A673 (cell line): Measurements from ENCODE around the gene LRSAM1. TPM values are rescaled to one million over a fixed set of nuclear protein-coding genes. Genes with fewer than 3 reads are reported as not detected.

Source experiments
- BruUV-seq: library from RNA; stranded (reverse); fragments of 400-500 nt; replicated peaks from 2 replicates; lab custom pipeline; 2021; lab: Mats Ljungman, UMichigan
- CTCF ChIA-PET: fragments of 300-600 bp; sonication (Branson Sonifier 250); formaldehyde crosslinking; loops from one replicate; lab custom pipeline; 2022; ENCODE audit warnings: antibody characterized with exemption; lab: Charles Lee
- POLR2A ChIA-PET: fragments of 300-600 bp; sonication (Branson Sonifier 250); formaldehyde crosslinking; loops from one replicate; lab custom pipeline; 2022; ENCODE audit warnings: antibody characterized with exemption; ENCODE audit not compliant: low non-redundant PET; lab: Charles Lee
- DNase-seq: peaks from one replicate; pipeline ENCODE4 v3.0.0-alpha.2; 2015; ENCODE audit warnings: low spot score
- H3K27ac ChIP-seq: fragments of 200-600 bp; sonication (generic); 2 replicates; pipeline ENCODE4 v1.5.1; 2016; ENCODE audit warnings: mixed run types, low read depth, mild to moderate bottlenecking, mixed read lengths, antibody characterized with exemption, low read length; ENCODE audit not compliant: poor library complexity, severe bottlenecking
- H3K27me3 ChIP-seq: fragments of 200-600 bp; sonication (generic); replicated peaks from 2 replicates; pipeline ENCODE4 v1.6.1; 2017; ENCODE audit warnings: mixed run types, low read depth, mild to moderate bottlenecking, mixed read lengths, antibody characterized with exemption, low read length; ENCODE audit not compliant: insufficient read depth, poor library complexity
- H3K36me3 ChIP-seq: fragments of 200-600 bp; sonication (generic); 2 replicates; pipeline ENCODE4 v1.6.1; 2016; ENCODE audit warnings: mixed run types, mild to moderate bottlenecking, mixed read lengths, antibody characterized with exemption, low read length; ENCODE audit not compliant: insufficient read depth, poor library complexity, severe bottlenecking
- H3K4me1 ChIP-seq: fragments of 200-600 bp; sonication (generic); 2 replicates; pipeline ENCODE4 v1.6.1; 2017; ENCODE audit warnings: mixed run types, mild to moderate bottlenecking, mixed read lengths, antibody characterized with exemption, low read length; ENCODE audit not compliant: insufficient read depth, poor library complexity, severe bottlenecking
- H3K4me3 ChIP-seq: fragments of 200-600 bp; sonication (generic); 2 replicates; pipeline ENCODE4 v1.5.1; 2016; ENCODE audit warnings: low read depth, mixed run types, mild to moderate bottlenecking, mixed read lengths, low read length; ENCODE audit not compliant: poor library complexity, severe bottlenecking
- H3K9me3 ChIP-seq: fragments of 200-600 bp; sonication (generic); 2 replicates; pipeline ENCODE4 v1.6.1; 2016; ENCODE audit warnings: mixed run types, low read depth, mild to moderate bottlenecking, mixed read lengths, antibody characterized with exemption, low read length; ENCODE audit not compliant: poor library complexity, severe bottlenecking
- CTCF ChIP-seq: fragments of 300-800, 200-600 bp; sonication (generic); conservative IDR thresholded peaks from 2 replicates; pipeline ENCODE4 v1.5.1; 2017; ENCODE audit warnings: low read depth, mild to moderate bottlenecking, antibody characterized with exemption, low read length, moderate library complexity, mixed read lengths
- EZH2 ChIP-seq: fragments of 200-600 bp; sonication (generic); IDR thresholded peaks from 2 replicates; pipeline ENCODE4 v1.6.1; 2017; ENCODE audit warnings: borderline replicate concordance, low read depth, mild to moderate bottlenecking, mixed read lengths, antibody characterized with exemption, low read length; ENCODE audit not compliant: poor library complexity, severe bottlenecking
- intact Hi-C: fragments of 100-400 bp; cut with micrococcal nuclease; formaldehyde crosslinking; loops from one replicate; pipeline ENCODE4 v1.10.0; 2022; ENCODE audit not compliant: unreplicated experiment
- total RNA-seq: library from RNA; stranded (reverse); gene quantifications from 2 replicates; pipeline ENCODE4 v1.2.3, GENCODE V29; 2021

The LRSAM1 gene
- total RNA-seq, 1 experiment from 2014 or later: 15.8 TPM

GRCh38 chr9:127502706-127503378 is 51.5 kb downstream of the LRSAM1 start:
- intact Hi-C loops: loop anchor here (5.0 kb wide), 1 partner anchor 419 kb away; no protein-coding TSS in a partner anchor
- POLR2A ChIA-PET: interaction anchor here (0.7 kb wide), 1 partner anchor 22 kb away, joined by 3 read pairs; no protein-coding TSS in a partner anchor
- Histone ChIP-seq H3K27ac (no peak overlapping the region), H3K9me3 (no peaks in the 10 kb centered on the region), H3K4me3 (no peak overlapping the region), H3K4me1 (no peaks in the 10 kb centered on the region), H3K36me3 (peaks cover 7% of the 10 kb centered on the region), H3K27me3 (no peaks in the 10 kb centered on the region)
- BruUV-seq: no TSS peak
- TF ChIP-seq CTCF (no peak), EZH2 (no peak)
- CTCF ChIA-PET: no interaction called here
- DNase-seq: no peak

GRCh38 chr9:127503379-127503921 is 52.1 kb downstream of the LRSAM1 start:
- DNase-seq: no peak
- ChIA-PET POLR2A (no interaction called here), CTCF (interaction anchor here (0.5 kb wide), 1 partner anchor 14 kb away, joined by 3 read pairs; no protein-coding TSS in a partner anchor)
- Histone ChIP-seq H3K27ac (no peak overlapping the region), H3K4me1 (no peaks in the 10 kb centered on the region), H3K9me3 (no peaks in the 10 kb centered on the region), H3K36me3 (peaks cover 7% of the 10 kb centered on the region), H3K27me3 (no peaks in the 10 kb centered on the region), H3K4me3 (no peak overlapping the region)
- intact Hi-C loops: loop anchor here (5.0 kb wide), 1 partner anchor 419 kb away; no protein-coding TSS in a partner anchor
- TF ChIP-seq EZH2 (no peak), CTCF (no peak)
- BruUV-seq: no TSS peak

GRCh38 chr9:127503947-127504886 is 52.9 kb downstream of the LRSAM1 start:
- BruUV-seq: no TSS peak
- POLR2A ChIA-PET: no interaction called here
- Histone ChIP-seq H3K27me3 (no peaks in the 10 kb centered on the region), H3K36me3 (peaks cover 7% of the 10 kb centered on the region), H3K27ac (no peak overlapping the region), H3K4me1 (no peaks in the 10 kb centered on the region), H3K9me3 (no peaks in the 10 kb centered on the region), H3K4me3 (no peak overlapping the region)
- TF ChIP-seq CTCF: peak; percentile 91
- no peak for TF ChIP-seq EZH2
- intact Hi-C loops: loop anchor here (1.0 to 5.0 kb wide), 4 partner anchors 82 to 418 kb away; no protein-coding TSS in a partner anchor
- DNase-seq: peak; percentile 79
- CTCF ChIA-PET: interaction anchor here (0.5 to 1.2 kb wide), 3 partner anchors 15 to 364 kb away, joined by 3 to 6 read pairs (median 5); partner anchors contain the start of gene TOR2A
